Breast epithelium (tissue), 4 donors: ENCODE data around the gene DAB2IP. TPM values are rescaled to one million over a fixed set of nuclear protein-coding genes. Genes with fewer than 3 reads are reported as not detected.
A peak's percentile ranks its signal among the peaks of the same experiment; 100 is the strongest.

Source experiments
- DNase-seq, 2 donors: peaks; one replicate each; pipeline ENCODE4 v3.0.0-alpha.2; 2019; ENCODE audit warnings: low spot score in 2 of 2
- H3K27ac ChIP-seq, 2 donors: fragments of 200-600 bp; sonication (generic) in 1 of 2; one replicate each; pipeline ENCODE4 v1.5.1; 2016 to 2019; ENCODE audit warnings: mild to moderate bottlenecking in 1 of 2
- H3K27me3 ChIP-seq, 2 donors: fragments of 200-600 bp; sonication (generic) in 1 of 2; one replicate each; pipeline versions ENCODE4 v1.5.1 to v1.6.0; 2017 to 2019; ENCODE audit warnings: control low read depth in 1 of 2, mild to moderate bottlenecking in 1 of 2
- H3K36me3 ChIP-seq: fragments of 200-600 bp; one replicate; pipeline ENCODE4 v1.5.1; 2019
- H3K4me1 ChIP-seq, 2 donors: fragments of 200-600 bp; sonication (generic); one replicate each; pipeline ENCODE4 v1.5.1; 2016 to 2019; ENCODE audit warnings: control low read depth in 1 of 2
- H3K4me3 ChIP-seq, 3 donors: fragments of 200-600 bp; sonication (generic); 1 replicate in 2 of 3; 2 replicates in 1 of 3; pipeline ENCODE4 v1.5.1; 2016 to 2019; ENCODE audit warnings: mild to moderate bottlenecking in 3 of 3, moderate library complexity in 2 of 3
- H3K9me3 ChIP-seq, 2 donors: fragments of 200-600 bp; sonication (generic) in 1 of 2; one replicate each; pipeline ENCODE4 v1.5.1; 2016 to 2019; ENCODE audit warnings: control low read depth in 1 of 2
- CTCF ChIP-seq, 3 donors: fragments of 450-650 bp; IDR thresholded peaks; one replicate each; pipeline ENCODE4 v1.5.1; 2016 to 2017; ENCODE audit warnings: antibody characterized with exemption in 3 of 3, mild to moderate bottlenecking in 3 of 3, moderate library complexity in 3 of 3
- POLR2A ChIP-seq: fragments of 450-650 bp; IDR thresholded peaks from one replicate; pipeline ENCODE4 v1.6.1; 2016; ENCODE audit warnings: antibody characterized with exemption, mild to moderate bottlenecking, moderate library complexity
- POLR2AphosphoS5 ChIP-seq, 3 donors: sonication (generic); formaldehyde crosslinking; IDR thresholded peaks; one replicate each; pipeline ENCODE4 v1.6.1; 2017; ENCODE audit warnings: antibody characterized with exemption in 3 of 3
- intact Hi-C: fragments of 100-400 bp; cut with DNase I; formaldehyde crosslinking; loops from one replicate; pipeline ENCODE4 v1.15.1; 2023; ENCODE audit warnings: low total_unique reads
- total RNA-seq, 3 donors: library from RNA; depleted of rRNA; stranded (reverse); fragments of >200 nt; gene quantifications; one replicate each; pipeline ENCODE4 v1.1.0, GENCODE V29; 2016

Gene DAB2IP
- total RNA-seq, 3 donors from 2014 or later, result 16.0 to 56.0 (median 55.8) TPM

- intact Hi-C loops, result no loop called here
- H3K27ac ChIP-seq, result no peak overlapping the region
- H3K36me3 ChIP-seq, result no peaks in the 10 kb centered on the region
- H3K4me1 ChIP-seq, result no peaks in the 10 kb centered on the region
- TF ChIP-seq POLR2AphosphoS5 (IDR thresholded peaks at IDR 0.05), result no peak
- TF ChIP-seq CTCF (IDR thresholded peaks at IDR 0.05), result peak; percentile 25 to 49 (median 38)
- TF ChIP-seq POLR2A, result no peak
- no peak overlapping the region for H3K4me3 ChIP-seq
- H3K9me3 ChIP-seq, result no peaks in the 10 kb centered on the region
- H3K27me3 ChIP-seq, result no peaks in the 10 kb centered on the region
- no peak for DNase-seq
Measured at GRCh38 chr9:121684381-121685145, 33.1 kb downstream of the DAB2IP start.

GRCh38 chr9:121685146-121685794 lies 33.8 kb downstream of the DAB2IP start:
- intact Hi-C loops, result no loop called here
- no peaks in the 10 kb centered on the region for H3K36me3 ChIP-seq
- DNase-seq, result no peak
- no peak for TF ChIP-seq POLR2AphosphoS5 (IDR thresholded peaks at IDR 0.05)
- TF ChIP-seq CTCF (IDR thresholded peaks at IDR 0.05), result no peak
- TF ChIP-seq POLR2A, result no peak
- H3K27me3 ChIP-seq, result no peaks in the 10 kb centered on the region
- H3K4me1 ChIP-seq, result no peaks in the 10 kb centered on the region
- no peak overlapping the region for H3K4me3 ChIP-seq
- no peaks in the 10 kb centered on the region for H3K9me3 ChIP-seq
- no peak overlapping the region for H3K27ac ChIP-seq

GRCh38 chr9:121685795-121686377 lies 34.5 kb downstream of the DAB2IP start:
- Histone ChIP-seq H3K27ac (no peak overlapping the region), H3K36me3 (no peaks in the 10 kb centered on the region), H3K4me3 (no peak overlapping the region), H3K27me3 (no peaks in the 10 kb centered on the region), H3K9me3 (no peaks in the 10 kb centered on the region), H3K4me1 (no peaks in the 10 kb centered on the region)
- TF ChIP-seq POLR2A (no peak), CTCF (IDR thresholded peaks at IDR 0.05) (no peak), POLR2AphosphoS5 (IDR thresholded peaks at IDR 0.05) (no peak)
- no peak for DNase-seq
- intact Hi-C loops, result no loop called here

- no peaks in the 10 kb centered on the region for H3K36me3 ChIP-seq
- H3K27ac ChIP-seq, result peak overlapping the region in 1 of 2 donors; percentile 1
- H3K4me3 ChIP-seq, result no peak overlapping the region
- TF ChIP-seq CTCF (IDR thresholded peaks at IDR 0.05) (peak; percentile 58 to 88 (median 78)), POLR2A (no peak), POLR2AphosphoS5 (IDR thresholded peaks at IDR 0.05) (peak in 1 of 3 donors; percentile 15)
- intact Hi-C loops, result no loop called here
- H3K9me3 ChIP-seq, result no peaks in the 10 kb centered on the region
- peak; percentile 62 to 77 for DNase-seq
- no peaks in the 10 kb centered on the region for H3K27me3 ChIP-seq
- H3K4me1 ChIP-seq, result no peaks in the 10 kb centered on the region
Measured at GRCh38 chr9:121686930-121687541, 35.6 kb downstream of the DAB2IP start.
